Uterus (tissue), 2 donors: ENCODE measurements around the gene EMP2.

Source experiments
- CTCF ChIP-seq, 4 experiments: fragments of 200-600 bp in 2 of 4; fragments of 450-650 bp in 2 of 4; sonication (generic) in 2 of 4; IDR thresholded peaks; one replicate each; pipeline ENCODE4 v1.5.1; 2016 to 2019; ENCODE audit warnings: antibody characterized with exemption in 4 of 4, mild to moderate bottlenecking in 2 of 4, moderate library complexity in 1 of 4
- POLR2A ChIP-seq, 2 donors: fragments of 450-650 bp; IDR thresholded peaks; one replicate each; pipeline ENCODE4 v1.6.1; 2016; ENCODE audit warnings: antibody characterized with exemption in 2 of 2, mild to moderate bottlenecking in 1 of 2, moderate library complexity in 1 of 2

GRCh38 chr16:10547708-10548107 is 32.7 kb downstream of the EMP2 start:
- TF ChIP-seq CTCF (IDR thresholded peaks at IDR 0.05) (no peak), POLR2A (IDR thresholded peaks at IDR 0.05) (no peak)
